Coronary artery (tissue), 2 donors: ENCODE data around the gene CFAP58.

Source experiments
- DNase-seq: peaks from one replicate; pipeline ENCODE4 v3.0.0-alpha.2; 2017; ENCODE audit warnings: low spot score
- H3K27ac ChIP-seq, 2 donors: fragments of 200-600 bp; sonication (generic); one replicate each; pipeline ENCODE4 v1.5.1; 2016 to 2019
- H3K4me3 ChIP-seq: fragments of 200-600 bp; sonication (generic); 2 replicates; pipeline ENCODE4 v1.5.1; 2016; ENCODE audit warnings: mild to moderate bottlenecking, moderate library complexity
- CTCF ChIP-seq: fragments of 200-600 bp; sonication (generic); IDR thresholded peaks from one replicate; pipeline ENCODE4 v1.5.1; 2019; ENCODE audit warnings: antibody characterized with exemption

The CFAP58 gene

GRCh38 chr10:104498347-104499081, 144.9 kb downstream of the CFAP58 start:
- no peak for TF ChIP-seq CTCF
- H3K27ac ChIP-seq: no peak overlapping the region
- DNase-seq: no peak
- no peak overlapping the region for H3K4me3 ChIP-seq

GRCh38 chr10:104501449-104501848, 147.8 kb downstream of the CFAP58 start:
- Histone ChIP-seq H3K4me3 (no peak overlapping the region), H3K27ac (no peak overlapping the region)
- DNase-seq: no peak
- TF ChIP-seq CTCF: no peak

- no peak for DNase-seq
- H3K27ac ChIP-seq: no peak overlapping the region
Observed at GRCh38 chr10:104501864-104502579, 148.4 kb downstream of the CFAP58 start.

GRCh38 chr10:104502907-104503306, 149.3 kb downstream of the CFAP58 start:
- no peak overlapping the region for H3K27ac ChIP-seq
- TF ChIP-seq CTCF: no peak

More at GRCh38 chr10:104501864-104502579, 148.4 kb downstream of the CFAP58 start:
- no peak for TF ChIP-seq CTCF
- H3K4me3 ChIP-seq: no peak overlapping the region

More at GRCh38 chr10:104502907-104503306, 149.3 kb downstream of the CFAP58 start:
- H3K4me3 ChIP-seq: no peak overlapping the region
- no peak for DNase-seq
